ENCODE measurements around the gene BCDIN3D. TPM values are rescaled to one million over a fixed set of nuclear protein-coding genes. Genes with fewer than 3 reads are reported as not detected.
"Not testable (repeated sequence)": the region's sequence is repeated elsewhere in the genome, so short reads cannot be mapped to it uniquely, and the experiment has no call there.

The BCDIN3D gene
- total and polyA plus RNA-seq, 4 donors = 2.6 to 4.4 (median 3.0) TPM

DNA sequence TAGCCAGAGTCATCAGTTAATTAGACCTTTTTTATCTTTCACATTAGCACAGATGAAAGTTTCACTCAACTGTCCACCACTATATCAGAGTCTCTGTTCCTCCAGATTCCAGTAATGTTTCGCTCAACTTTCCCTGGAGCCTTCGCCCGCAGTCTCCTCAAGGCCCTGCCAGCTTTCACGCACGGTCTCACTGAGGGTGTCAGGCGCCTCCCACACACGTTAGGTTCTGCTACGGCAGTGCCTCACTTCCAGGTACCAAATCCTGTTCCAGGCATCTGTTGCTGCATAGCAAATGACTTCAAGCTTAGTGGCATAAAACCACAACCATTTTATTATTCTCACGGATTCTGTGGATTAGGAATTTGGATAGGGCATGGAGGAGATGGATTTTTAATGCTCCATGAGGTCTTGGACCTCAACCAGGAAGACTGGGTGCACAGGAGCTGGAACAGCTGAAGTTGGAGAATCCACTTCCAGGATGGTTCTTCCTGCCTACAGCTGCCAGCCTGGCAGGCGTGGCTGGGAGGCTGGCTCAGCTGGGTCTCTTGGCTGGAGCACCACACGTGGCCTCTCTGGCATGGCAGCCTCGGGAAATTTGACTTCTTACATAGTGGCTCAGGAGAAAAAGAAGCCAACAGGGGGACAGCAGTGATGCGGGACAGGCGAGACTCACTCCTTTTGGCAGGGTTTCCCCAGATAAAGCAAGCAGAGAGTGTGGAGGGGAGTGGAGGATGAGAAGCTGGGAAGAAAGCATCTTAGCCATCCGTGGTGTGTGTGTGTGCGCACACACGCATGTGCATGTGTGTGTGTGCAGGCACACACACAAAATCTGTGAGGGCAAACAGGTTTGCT, 21.3 kb upstream of the BCDIN3D start:
- no peaks in the 10 kb centered on the region for H3K27me3 ChIP-seq (ENCODE audit: control insufficient read depth in 3 of 3, insufficient read depth in 3 of 3, low read length in 2 of 3)
- ATAC-seq (ENCODE audit: insufficient read depth, low FRiP score) (no peak), DNase-seq (no peak)
- no peak overlapping the region for H3K27ac ChIP-seq (ENCODE audit: low read depth in 1 of 2, low read length in 1 of 2)
- TF ChIP-seq, protein P1, sequence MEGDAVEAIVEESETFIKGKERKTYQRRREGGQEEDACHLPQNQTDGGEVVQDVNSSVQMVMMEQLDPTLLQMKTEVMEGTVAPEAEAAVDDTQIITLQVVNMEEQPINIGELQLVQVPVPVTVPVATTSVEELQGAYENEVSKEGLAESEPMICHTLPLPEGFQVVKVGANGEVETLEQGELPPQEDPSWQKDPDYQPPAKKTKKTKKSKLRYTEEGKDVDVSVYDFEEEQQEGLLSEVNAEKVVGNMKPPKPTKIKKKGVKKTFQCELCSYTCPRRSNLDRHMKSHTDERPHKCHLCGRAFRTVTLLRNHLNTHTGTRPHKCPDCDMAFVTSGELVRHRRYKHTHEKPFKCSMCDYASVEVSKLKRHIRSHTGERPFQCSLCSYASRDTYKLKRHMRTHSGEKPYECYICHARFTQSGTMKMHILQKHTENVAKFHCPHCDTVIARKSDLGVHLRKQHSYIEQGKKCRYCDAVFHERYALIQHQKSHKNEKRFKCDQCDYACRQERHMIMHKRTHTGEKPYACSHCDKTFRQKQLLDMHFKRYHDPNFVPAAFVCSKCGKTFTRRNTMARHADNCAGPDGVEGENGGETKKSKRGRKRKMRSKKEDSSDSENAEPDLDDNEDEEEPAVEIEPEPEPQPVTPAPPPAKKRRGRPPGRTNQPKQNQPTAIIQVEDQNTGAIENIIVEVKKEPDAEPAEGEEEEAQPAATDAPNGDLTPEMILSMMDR (IDR thresholded peaks at IDR 0.05; ENCODE audit: control extremely low read depth, extremely low read depth) = no peak
- H3K9ac ChIP-seq (ENCODE audit: insufficient read depth in 1 of 2, low read length in 2 of 2) = no peak overlapping the region
- H3K4me1 ChIP-seq (ENCODE audit: control insufficient read depth in 5 of 5, insufficient read depth in 5 of 5, low read length in 5 of 5) = peaks cover 0 to 28% (median 21%) of the 10 kb centered on the region in 5 donors
- H3K4me3 ChIP-seq = no peak overlapping the region
- no peaks in the 10 kb centered on the region for H3K9me3 ChIP-seq (ENCODE audit: control insufficient read depth in 4 of 4, insufficient read depth in 3 of 4, low read length in 3 of 4)
- WGBS, 2 donors = 73 to 83% methylated on average over 17 of the region's 17 CpGs
- H3K36me3 ChIP-seq (ENCODE audit: control insufficient read depth in 4 of 4, insufficient read depth in 4 of 4, low read length in 4 of 4) = no peaks in the 10 kb centered on the region

DNA sequence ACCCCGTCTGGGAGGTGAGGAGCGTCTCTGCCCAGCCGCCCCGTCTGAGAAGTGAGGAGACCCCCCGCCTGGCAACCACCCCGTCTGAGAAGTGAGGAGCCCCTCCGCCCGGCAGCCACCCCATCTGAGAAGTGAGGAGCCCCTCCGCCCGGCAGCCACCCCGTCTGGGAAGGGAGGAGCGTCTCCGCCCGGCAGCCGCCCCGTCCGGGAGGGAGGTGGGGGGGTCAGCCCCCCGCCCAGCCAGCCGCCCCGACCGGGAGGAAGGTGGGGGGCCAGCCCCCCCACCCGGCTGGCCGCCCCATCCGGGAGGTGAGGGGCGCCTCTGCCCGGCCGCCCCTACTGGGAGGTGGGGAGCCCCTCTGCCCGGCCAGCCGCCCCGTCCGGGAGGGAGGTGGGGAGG, 18.0 kb upstream of the BCDIN3D start:
- not testable (repeated sequence) for H3K9ac ChIP-seq (ENCODE audit: insufficient read depth in 1 of 2, low read length in 2 of 2); H3K4me3 ChIP-seq; H3K9me3 ChIP-seq (ENCODE audit: control insufficient read depth in 4 of 4, insufficient read depth in 3 of 4, low read length in 3 of 4); H3K4me1 ChIP-seq (ENCODE audit: control insufficient read depth in 5 of 5, insufficient read depth in 5 of 5, low read length in 5 of 5); H3K27ac ChIP-seq (ENCODE audit: low read depth in 1 of 2, low read length in 1 of 2); DNase-seq; H3K27me3 ChIP-seq (ENCODE audit: control insufficient read depth in 3 of 3, insufficient read depth in 3 of 3, low read length in 2 of 3); H3K36me3 ChIP-seq (ENCODE audit: control insufficient read depth in 4 of 4, insufficient read depth in 4 of 4, low read length in 4 of 4); ATAC-seq (ENCODE audit: insufficient read depth, low FRiP score)
- WGBS, 2 donors = 91 to 95% methylated on average over 14 to 31 of the region's 31 CpGs

DNA sequence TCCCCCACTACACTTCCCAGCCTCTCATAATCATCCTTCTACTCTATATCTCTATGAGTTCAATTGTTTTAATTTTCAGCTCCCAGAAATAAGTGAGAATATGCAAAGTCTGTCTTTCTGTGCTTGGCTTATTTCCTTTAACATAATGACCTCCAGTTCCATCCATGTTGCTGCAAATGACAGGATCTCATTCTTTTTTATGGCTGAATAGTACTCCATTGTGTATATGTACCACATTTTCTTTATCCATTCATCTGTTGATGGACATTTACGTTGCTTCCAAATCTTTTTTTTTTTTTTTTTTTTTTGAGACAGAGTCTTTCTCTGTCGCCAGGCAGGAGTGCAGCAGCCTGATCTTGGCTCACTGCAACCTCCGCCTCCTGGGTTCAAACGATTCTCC, 13.0 kb upstream of the BCDIN3D start:
- H3K36me3 ChIP-seq (ENCODE audit: control insufficient read depth in 4 of 4, insufficient read depth in 4 of 4, low read length in 4 of 4); DNase-seq; H3K27me3 ChIP-seq (ENCODE audit: control insufficient read depth in 3 of 3, insufficient read depth in 3 of 3, low read length in 2 of 3); H3K9ac ChIP-seq (ENCODE audit: insufficient read depth in 1 of 2, low read length in 2 of 2); H3K9me3 ChIP-seq (ENCODE audit: control insufficient read depth in 4 of 4, insufficient read depth in 3 of 4, low read length in 3 of 4); H3K4me1 ChIP-seq (ENCODE audit: control insufficient read depth in 5 of 5, insufficient read depth in 5 of 5, low read length in 5 of 5); H3K27ac ChIP-seq (ENCODE audit: low read depth in 1 of 2, low read length in 1 of 2); ATAC-seq (ENCODE audit: insufficient read depth, low FRiP score); H3K4me3 ChIP-seq: not testable (repeated sequence)
- 89 to 92% methylated on average over 4 of the region's 4 CpGs for WGBS, 2 donors

DNA sequence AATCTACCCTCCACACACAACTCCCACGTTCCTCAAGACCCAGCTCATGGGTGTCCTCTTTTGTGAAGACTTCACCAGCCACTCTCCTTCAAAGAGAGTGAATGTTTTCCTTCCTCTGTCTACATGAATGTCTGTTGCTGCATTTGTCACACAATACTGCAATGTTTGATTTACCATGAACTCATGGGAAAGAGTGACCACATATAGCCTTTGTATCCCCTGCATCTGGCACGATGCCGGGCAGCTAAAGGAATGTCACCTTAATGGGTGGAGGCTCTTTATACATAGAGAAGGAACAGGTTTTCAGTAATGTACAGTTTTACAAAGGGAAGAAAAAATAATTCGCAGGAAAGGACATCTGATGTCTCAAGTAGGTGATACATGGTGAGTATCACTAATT, 12.1 kb upstream of the BCDIN3D start:
- TF ChIP-seq, protein P1 (IDR thresholded peaks at IDR 0.05; ENCODE audit: control extremely low read depth, extremely low read depth) = no peak
- H3K9ac ChIP-seq (ENCODE audit: insufficient read depth in 1 of 2, low read length in 2 of 2) = no peak overlapping the region
- ATAC-seq (ENCODE audit: insufficient read depth, low FRiP score) (no peak), DNase-seq (no peak)
- H3K27ac ChIP-seq (ENCODE audit: low read depth in 1 of 2, low read length in 1 of 2) = no peak overlapping the region
- H3K36me3 ChIP-seq (ENCODE audit: control insufficient read depth in 4 of 4, insufficient read depth in 4 of 4, low read length in 4 of 4) = no peaks in the 10 kb centered on the region
- 84 to 93% methylated on average over 4 of the region's 4 CpGs for WGBS, 2 donors
- peaks cover 0 to 8% (median 6%) of the 10 kb centered on the region in 3 donors for H3K27me3 ChIP-seq (ENCODE audit: control insufficient read depth in 3 of 3, insufficient read depth in 3 of 3, low read length in 2 of 3)
- no peaks in the 10 kb centered on the region for H3K4me1 ChIP-seq (ENCODE audit: control insufficient read depth in 5 of 5, insufficient read depth in 5 of 5, low read length in 5 of 5)
- no peak overlapping the region for H3K4me3 ChIP-seq
- H3K9me3 ChIP-seq (ENCODE audit: control insufficient read depth in 4 of 4, insufficient read depth in 3 of 4, low read length in 3 of 4) = no peaks in the 10 kb centered on the region

Measured in lung (tissue), 12 donors.